Non-pigmented ciliary epithelial cell (primary cell): ENCODE results near the gene AUTS2.

Experiments used
- DNase-seq: peaks from one replicate; pipeline ENCODE4 v3.0.0-alpha.2; 2010; ENCODE audit warnings: low read depth

Gene AUTS2

DNA sequence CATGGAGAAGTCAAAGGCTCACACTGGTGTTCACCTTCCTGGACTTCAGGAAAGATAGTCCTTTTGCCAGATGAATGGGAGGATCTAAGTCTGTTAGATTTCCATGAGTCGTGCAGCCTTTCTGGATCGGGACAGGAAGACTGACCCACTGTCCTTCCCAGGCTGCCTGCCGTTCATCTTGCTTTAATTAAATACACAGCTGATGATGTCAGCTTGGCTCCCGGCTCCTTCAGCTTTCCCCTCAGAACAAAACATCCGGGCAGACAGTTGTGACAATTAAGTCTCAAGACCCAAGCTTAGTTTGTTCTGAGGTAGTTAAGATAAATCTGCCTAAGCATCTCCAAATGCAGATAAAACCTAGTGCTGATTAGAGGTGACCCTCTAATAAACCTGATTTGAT is 58.6 kb downstream of the AUTS2 start:
- DNase-seq = no peak

DNA sequence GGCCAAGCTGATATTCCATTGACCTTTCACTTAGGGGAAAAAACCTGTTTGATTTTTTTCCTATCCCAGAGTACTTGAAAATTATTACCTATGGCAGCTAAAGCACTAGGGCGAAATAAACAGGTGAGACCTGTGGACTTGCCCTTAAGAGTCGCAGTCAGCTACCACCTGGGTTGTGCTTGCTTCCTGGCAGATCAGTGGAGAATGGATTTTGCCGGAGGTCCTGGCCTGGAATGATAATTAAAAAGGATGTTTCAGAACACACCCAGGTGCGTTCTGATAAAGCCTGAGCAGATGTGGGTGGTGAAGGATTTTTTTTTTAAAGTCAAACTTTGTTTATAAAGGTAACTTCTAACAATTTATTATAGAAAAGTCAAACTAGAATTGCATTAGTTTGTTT is 59.1 kb downstream of the AUTS2 start:
- DNase-seq = no peak

DNA sequence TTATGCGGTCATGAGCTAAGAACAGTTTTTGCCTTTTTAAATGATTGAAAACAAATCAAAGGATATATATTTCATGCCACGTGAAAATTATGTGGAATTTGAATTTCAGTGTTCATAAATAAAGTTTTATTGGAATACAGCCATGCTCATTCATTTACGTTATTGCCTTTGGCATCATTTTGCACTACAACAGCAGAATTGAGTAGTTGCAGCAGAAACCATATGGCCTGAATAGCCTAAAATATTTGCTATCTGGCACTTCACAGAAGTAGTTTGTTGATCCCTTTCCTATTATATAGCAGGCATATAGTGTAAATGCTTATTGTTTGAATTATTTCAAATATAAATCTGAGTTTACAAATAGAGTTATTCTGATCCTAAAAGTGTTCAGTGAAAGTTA is 59.7 kb downstream of the AUTS2 start:
- no peak for DNase-seq

GRCh38 chr7:69659983-69660382 is 61.7 kb downstream of the AUTS2 start:
- DNase-seq = no peak

- no peak for DNase-seq
Observed at GRCh38 chr7:69661342-69661741, 63.1 kb downstream of the AUTS2 start.

GRCh38 chr7:69663911-69664832 is 65.9 kb downstream of the AUTS2 start:
- DNase-seq = no peak

- DNase-seq = no peak
Observed at GRCh38 chr7:69665369-69665768, 67.1 kb downstream of the AUTS2 start.

DNA sequence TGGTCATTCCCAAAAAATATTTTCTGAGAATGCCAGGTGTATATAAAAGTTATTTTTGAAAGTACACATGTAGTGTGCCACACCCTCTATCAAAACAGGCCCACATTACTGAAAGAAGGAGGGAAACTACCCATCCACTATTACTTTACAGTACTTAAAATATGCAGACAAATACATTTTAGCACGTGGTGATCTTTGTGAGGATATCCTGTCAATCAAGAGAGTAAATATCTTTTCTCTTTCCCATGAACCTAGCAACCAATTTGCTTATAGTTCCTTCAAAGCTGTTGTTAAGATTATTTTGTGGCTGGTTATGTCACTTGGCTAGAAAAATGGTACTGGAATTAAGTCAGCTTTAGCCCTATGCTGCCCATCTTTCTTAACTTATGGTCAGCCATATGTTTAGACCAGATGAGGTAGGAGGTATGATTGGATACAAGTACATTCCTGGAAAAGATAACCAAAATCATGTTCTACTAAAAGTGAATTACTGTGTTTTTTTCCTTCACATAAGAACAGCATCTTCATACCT is 70.1 kb downstream of the AUTS2 start:
- no peak for DNase-seq

GRCh38 chr7:69670701-69671100 is 72.4 kb downstream of the AUTS2 start:
- no peak for DNase-seq

DNA sequence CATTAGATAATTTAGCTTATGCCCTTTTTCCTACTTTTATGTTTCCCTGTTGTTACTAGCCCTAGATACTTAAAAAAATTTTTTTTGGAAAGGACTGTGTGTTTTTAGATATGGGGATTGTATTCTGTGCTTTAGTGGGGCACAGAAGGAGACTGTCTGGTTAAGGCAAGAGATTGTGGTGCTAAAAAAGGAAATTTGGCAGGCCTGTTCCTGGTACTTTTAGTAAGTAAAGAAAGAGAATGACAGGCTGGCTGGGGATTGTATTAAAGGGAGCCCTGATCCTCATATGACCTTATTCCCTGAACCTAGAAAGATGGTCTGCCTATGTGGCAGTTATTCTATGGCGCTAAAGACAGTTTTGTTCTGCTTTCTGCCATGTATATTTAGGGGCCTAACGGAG is 74.8 kb downstream of the AUTS2 start:
- DNase-seq = no peak

DNA sequence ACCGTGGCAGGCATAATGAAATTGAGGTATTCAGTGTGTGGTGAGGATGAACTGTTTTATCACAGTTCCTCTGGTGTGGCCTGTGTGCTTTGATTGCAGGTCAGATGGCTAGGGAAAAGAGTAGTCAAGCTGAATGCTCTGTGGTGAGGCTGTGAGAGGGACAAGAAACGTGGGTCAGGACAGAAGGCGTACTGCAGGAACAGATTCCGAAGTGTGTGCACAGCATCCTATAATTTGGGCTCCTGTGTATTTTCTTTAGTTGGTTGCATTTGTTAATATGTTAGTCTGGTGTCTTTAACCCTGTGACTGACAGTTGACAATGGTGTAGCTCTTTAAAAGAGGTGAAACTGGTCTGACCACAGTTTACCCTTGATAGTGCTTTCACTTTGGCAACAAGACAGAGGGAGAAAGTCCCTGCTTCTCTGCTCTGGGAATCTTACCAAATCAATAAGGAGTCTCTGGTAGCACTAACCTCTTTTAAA is 76.5 kb downstream of the AUTS2 start:
- DNase-seq = no peak

- DNase-seq = no peak
Observed at GRCh38 chr7:69676247-69676646, 78.0 kb downstream of the AUTS2 start.

DNA sequence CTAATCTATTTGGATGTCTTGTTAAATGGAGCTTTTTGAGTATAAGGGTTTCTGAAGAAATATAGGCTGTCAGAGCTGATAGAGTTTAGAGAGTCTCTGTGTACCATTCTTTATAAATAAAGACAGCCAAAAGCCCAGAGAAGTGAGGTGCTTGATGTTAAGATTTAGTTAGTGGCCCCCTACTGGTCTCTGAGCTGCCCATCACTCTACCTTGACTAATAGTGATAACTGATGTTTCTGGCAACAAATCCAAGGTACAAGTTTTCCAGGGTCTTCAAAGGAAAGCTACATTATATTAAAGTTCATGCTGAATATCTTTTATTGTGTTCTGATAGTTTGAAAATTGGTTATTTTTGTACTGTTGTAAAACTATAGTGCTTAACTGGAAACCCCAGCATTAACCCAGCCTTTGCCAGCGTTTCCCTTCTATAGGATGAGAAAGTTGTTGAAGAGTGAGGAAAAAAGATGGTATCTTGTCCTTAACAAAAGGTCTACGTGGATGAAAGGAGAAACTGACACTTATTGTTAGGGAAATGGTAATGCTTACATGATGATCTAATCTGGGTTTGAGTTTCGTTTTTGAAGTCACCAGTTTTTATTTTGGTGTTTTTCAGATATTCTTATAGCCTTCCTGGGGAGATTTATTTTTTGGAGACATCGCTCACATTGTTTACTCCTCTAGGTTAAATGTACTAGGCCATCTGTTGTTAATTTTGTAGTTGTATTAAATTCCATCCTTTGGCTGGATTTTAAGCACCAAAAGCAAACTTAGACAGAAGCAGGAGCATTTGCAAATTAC is 79.0 kb downstream of the AUTS2 start:
- no peak for DNase-seq

- DNase-seq = no peak
Observed at GRCh38 chr7:69677881-69678493, 79.7 kb downstream of the AUTS2 start.

GRCh38 chr7:69678494-69679187 is 80.4 kb downstream of the AUTS2 start:
- DNase-seq = no peak

- DNase-seq = no peak
Observed at GRCh38 chr7:69681181-69681580, 82.9 kb downstream of the AUTS2 start.

DNA sequence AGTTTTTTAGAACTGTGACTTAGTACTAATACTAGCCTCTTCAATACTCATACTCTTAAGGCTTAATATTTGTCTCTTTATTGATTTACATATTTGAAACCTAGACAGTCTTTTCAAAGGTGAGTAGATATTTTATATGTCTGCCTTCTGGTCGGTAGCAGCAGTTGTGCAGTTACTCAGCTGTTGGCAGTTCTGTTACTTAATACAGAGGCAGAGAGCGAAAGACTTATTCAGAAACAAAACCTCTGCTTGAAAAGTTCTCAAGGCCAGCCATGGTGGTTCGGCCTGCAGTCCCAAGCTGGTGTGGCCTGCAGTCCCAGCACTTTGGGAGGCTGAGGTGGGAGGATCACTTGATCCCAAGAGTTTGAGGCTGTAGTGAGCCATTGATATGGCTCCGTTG is 84.2 kb downstream of the AUTS2 start:
- no peak for DNase-seq

- no peak for DNase-seq
Observed at GRCh38 chr7:69683002-69683401, 84.7 kb downstream of the AUTS2 start.

DNA sequence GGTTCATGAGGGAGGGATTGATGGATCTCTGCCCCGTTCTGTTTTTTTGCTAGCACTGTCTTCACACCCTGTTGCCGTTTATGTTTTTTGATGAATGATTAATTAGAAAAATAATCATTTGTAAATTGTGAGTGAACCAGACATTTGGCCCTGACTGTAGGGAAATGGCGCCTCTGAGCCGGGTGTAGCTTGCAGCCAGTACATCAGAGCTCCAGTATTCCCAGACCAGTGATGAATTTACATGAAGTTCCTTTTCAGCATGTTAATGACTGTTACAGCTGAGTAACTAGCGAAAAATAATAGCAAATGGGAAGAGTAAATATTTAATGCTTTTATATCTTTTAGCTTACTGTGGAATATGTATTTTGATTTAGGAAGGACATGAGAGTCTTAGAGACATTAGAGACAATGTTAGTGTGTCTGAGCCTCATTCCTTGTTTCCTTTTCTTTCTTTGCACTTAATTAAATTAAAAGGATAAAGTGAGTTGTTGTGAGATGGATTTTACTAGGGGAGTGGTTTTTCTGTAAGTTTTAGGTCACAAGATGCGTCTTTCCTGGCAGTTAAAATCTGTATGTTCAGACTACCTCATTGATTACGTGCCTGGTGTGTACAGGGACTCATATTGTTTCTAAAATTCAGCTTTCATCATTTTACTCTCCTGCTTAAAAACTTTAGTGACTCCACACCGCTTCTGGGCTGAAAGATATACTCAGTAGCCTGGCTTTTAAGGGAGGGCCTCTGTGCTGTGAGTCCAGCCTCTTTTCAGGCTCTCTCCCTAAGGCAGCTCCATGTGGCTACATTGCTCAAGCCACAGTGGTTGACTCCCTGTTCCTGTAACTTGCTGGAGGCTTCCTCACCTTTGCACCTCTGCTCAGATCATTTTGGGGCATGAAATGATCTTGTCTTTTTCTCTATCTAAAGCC is 86.4 kb downstream of the AUTS2 start:
- DNase-seq = no peak

DNA sequence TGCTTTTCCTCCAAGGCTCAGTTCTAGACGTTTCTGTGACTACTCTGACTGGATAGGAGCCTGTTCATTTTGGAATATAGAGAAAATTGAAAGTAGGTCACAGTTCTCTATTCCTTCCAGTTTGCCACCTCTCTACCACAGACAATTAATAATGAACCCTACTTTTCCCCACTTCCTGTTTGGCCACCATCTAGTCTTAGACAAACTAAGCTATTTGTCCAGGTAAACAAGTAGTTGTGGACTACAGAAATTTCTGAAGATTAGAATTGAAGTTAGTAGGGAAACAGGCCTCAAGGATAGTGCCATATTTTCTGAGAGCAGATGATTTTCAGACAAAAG is 87.0 kb downstream of the AUTS2 start:
- no peak for DNase-seq

DNA sequence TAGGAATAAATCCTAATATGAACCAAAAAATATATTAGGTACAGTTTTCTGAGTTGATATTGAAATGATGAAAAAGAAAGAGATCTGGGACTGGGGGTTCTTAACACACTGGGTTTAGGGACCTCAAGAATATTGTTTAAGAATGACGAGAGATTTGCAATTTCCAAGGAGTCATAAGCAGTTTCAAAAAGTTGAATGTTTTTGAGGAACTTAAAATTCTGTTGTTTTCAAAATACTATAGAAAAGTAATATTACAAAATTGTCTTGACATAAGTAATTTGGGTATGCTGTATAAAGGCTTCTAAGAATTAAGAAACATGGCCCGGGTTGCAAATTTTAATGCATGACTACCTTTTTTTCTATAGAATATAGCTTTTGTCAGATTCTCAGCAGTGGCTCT is 88.1 kb downstream of the AUTS2 start:
- no peak for DNase-seq
